HFF-Myc (cell line): ENCODE measurements around the gene TMEM222.

Experiments used
- DNase-seq: peaks from one replicate; pipeline ENCODE4 v3.0.0-alpha.2; 2011; ENCODE audit warnings: low read depth; ENCODE audit errors: extremely low read depth
- H3K4me3 ChIP-seq: replicated peaks from 2 replicates; pipeline ENCODE4 v1.5.1; 2011; ENCODE audit warnings: low read depth, mild to moderate bottlenecking, control low read depth, low read length
- TF ChIP-seq, protein P1 (sequence below): IDR thresholded peaks from 2 replicates; pipeline ENCODE4 v1.5.1; 2012; ENCODE audit warnings: mild to moderate bottlenecking, low read depth, low read length, control low read depth; ENCODE audit errors: missing control alignments

TMEM222 gene

DNA sequence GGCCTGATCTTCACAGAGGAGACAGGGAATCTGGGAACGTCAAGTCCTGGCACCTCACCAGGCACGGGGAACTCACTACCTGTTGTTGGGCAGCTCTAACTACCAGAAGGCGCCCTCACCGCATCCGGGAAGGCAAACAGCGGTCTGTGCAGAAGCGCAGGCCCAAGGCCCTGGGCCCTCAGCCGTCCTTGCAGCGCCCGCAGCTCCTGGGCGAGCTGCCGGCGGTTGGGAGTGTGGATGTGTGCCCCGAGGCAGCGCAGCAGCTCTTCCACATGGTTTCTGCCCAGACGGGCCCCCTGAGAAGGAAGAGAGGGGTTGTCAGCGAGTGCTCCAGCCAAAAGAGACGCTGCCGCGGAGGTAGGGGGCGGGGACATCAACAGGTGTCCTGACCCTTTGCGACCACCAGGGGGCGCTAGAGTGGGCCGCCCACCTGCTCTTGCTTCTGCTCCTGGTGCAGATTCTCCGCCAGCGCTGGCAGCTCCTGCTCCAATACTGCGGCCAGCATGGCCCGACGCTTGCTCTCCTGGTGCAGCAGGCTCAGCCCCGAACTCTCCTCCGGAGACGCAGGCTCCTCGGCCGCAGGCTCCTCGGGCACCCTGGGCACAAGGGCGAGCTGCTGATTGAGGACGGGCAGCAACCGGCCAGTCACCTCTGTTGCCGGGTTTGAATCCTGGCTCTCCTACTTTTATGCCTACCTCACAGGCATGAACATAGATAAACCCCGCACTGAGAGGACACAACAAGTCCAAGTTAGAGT, 35.5 kb downstream of the TMEM222 start:
- DNase-seq: no peak

DNA sequence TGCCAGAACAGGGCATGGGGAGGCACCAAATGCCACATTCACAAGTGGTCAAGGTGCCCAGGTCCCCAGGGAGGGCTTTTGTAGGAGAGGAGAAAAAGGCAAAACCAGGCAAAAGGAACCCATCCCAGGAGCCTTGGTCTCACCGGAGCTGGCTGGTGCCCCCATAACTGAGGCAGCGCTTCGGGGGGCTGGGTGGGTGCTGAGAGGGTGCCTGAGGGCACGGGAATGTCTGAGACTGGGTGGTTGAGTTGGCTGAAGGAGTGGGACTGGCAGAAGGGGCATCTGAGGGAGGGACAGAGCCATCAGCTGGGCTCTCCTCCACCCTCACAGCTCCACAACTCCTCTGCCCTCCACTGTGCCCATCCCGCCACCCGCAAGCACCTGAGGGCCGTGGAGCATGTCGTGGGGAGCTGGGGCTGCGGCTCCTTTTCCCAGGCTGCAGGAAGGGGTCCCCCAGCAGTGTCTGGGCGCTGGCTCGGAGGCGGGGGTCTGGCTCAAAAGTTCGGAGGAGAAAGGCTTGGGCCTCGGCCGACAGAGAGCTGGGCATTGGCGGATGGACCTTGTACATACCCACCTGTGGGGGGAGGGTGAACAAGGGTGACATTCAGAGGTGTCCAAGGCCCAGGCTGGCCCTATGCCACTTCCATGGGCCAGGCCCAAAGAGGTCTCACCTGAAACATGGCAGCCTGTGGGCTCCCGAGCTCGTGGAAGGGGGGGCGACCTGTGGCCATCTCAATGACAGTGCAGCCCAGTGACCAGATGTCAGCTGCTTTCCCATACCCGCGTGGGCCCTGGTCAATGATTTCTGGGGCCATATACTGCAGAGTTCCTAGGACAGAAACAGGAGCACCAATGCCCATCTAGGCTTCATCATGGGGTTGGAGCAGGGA, 36.3 kb downstream of the TMEM222 start:
- H3K4me3 ChIP-seq: no peak overlapping the region
- no peak for DNase-seq
- TF ChIP-seq, protein P1, sequence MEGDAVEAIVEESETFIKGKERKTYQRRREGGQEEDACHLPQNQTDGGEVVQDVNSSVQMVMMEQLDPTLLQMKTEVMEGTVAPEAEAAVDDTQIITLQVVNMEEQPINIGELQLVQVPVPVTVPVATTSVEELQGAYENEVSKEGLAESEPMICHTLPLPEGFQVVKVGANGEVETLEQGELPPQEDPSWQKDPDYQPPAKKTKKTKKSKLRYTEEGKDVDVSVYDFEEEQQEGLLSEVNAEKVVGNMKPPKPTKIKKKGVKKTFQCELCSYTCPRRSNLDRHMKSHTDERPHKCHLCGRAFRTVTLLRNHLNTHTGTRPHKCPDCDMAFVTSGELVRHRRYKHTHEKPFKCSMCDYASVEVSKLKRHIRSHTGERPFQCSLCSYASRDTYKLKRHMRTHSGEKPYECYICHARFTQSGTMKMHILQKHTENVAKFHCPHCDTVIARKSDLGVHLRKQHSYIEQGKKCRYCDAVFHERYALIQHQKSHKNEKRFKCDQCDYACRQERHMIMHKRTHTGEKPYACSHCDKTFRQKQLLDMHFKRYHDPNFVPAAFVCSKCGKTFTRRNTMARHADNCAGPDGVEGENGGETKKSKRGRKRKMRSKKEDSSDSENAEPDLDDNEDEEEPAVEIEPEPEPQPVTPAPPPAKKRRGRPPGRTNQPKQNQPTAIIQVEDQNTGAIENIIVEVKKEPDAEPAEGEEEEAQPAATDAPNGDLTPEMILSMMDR: no peak

More for the DNA sequence above, 35.5 kb downstream of the TMEM222 start:
- no peak overlapping the region for H3K4me3 ChIP-seq
- TF ChIP-seq, protein P1: peak; percentile 79

DNA sequence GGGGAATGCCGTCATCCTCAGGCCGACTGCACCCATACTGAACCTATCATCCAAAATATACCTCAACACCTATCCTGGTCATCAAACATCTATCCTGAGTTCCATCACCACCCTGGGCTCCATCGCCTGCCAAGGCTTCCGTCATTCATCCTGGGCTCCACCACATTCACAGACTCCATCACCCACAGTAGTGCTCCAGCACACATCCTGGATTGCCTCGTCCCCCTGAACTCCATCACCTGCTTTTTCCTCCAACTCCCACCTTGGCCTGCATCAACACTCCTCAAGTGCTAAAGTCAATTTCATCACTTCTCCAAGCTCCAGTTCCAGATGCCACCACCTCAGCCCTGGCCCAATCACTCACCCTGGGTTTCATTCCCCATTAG, 37.0 kb downstream of the TMEM222 start:
- TF ChIP-seq, protein P1: no peak
- no peak overlapping the region for H3K4me3 ChIP-seq
- DNase-seq: no peak

DNA sequence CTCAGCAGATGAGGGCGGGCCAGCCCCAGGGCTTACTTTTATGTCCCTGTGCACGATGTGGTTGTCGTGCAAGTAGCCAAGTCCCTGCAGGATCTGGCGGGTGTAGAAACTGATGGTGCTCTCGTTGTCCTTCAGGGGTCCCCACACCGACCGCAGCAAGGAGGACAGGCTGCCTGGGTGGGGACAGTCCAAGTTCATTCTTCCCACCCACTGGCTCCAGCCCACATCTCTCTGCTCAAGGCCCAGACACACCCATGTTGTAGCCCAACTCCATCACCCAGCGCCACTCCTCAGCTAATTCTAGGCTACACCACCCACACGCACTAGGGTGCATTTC, 37.8 kb downstream of the TMEM222 start:
- H3K4me3 ChIP-seq: no peak overlapping the region
- TF ChIP-seq, protein P1: no peak
- DNase-seq: no peak

DNA sequence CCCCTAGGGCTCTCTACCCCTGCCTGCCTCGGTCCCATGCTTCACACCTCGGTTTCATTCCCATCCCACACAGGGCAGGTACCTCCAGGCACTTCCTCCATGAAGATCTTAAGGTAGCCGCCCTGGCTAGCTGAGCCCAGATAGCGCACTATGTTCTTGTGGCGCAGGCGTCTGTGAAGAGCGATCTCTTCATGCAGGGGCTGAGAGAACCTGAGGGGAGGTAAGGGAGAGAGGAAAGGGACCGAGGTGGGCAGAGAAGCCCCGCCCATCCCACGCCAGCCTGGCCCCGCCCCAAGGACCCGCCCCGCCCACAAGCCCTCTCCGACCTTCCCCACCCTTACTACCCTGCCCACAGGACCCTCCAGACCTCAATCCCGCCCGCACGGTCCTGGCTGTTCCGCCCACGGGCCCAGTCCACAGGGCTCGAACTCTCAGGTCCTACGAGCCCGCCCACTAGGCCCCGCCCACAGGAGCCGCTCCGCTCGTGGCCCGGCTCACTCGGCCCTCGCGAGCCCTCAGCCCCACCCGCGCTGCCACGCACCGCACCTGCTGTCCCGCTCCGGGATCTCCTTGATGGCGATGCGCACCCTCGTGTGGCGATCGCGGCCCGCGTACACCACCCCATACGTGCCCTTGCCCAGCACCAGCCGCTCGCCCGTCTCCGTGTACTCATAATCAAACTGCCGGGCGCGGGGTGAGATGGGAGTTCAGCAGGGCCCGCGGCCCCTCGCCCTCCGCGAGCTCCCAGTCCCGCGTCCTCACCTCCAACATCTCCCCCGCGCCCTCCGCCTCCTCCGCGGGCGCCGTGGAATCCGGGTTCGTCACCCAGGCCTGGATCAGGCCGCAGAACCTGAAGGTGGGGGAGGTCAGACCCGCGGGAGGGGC, 38.4 kb downstream of the TMEM222 start:
- no peak overlapping the region for H3K4me3 ChIP-seq
- DNase-seq: no peak
- TF ChIP-seq, protein P1: no peak

DNA sequence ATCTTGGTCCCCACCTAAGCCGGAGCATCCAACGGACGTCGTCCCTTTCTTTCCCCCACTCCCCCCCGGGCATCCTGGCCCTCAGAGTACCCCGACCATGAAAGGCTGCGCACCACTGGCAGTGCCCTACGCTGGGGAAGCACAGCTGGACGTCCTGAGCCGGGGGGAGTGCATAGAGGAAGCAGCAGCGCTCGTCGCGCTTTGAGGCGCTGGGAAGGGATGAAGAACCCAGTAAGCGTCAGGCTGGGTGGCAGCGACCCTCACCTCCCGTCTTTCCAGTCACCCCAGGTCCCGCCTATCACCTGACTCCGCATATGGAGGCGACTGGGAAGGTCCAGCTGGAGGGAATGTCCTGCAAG, 39.1 kb downstream of the TMEM222 start:
- DNase-seq: no peak
- TF ChIP-seq, protein P1: no peak
- H3K4me3 ChIP-seq: no peak overlapping the region
